ENCODE results near the gene SNRPD1. TPM values are rescaled to one million over a fixed set of nuclear protein-coding genes. Genes with fewer than 3 reads are reported as not detected.

Gene SNRPD1
- polyA plus RNA-seq, 1 experiment = 5.8 TPM

DNA sequence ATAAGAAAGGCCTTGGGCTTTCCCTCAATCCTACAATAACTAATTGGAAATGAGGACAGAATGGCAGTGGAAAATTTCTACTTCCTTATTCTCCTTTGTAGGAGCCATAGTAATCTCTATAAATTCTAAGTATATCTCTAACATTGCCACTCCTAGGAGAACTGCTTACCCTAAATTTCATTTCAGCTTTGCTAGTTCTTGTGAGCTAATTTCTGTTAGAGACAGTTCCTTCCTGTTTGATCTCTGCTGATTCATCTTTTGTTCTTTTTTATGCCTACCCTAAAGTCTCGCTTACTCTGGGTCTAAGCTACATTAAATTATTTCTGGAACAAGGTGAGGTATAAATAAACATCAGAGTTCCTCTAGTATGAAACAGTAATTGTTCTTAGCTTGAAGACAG is 66.7 kb downstream of the SNRPD1 start:
- ChIA-PET CTCF (interaction anchor here (1.4 kb wide), 1 partner anchor 78 kb away, joined by 4 read pairs; the partner anchor contains the start of gene ESCO1), POLR2A (no interaction called here)
- DNase-seq (ENCODE audit: low read depth) = no peak
- Histone ChIP-seq H3K36me3 (ENCODE audit: control insufficient read depth, insufficient read depth, low read length) (no peaks in the 10 kb centered on the region), H3K27me3 (ENCODE audit: control insufficient read depth, insufficient read depth, low read length) (no peaks in the 10 kb centered on the region), H3K4me3 (ENCODE audit: low read depth, low read length) (no peak overlapping the region)
- no peak for TF ChIP-seq CTCF (IDR thresholded peaks at IDR 0.05; ENCODE audit: insufficient read depth, low read depth, low read length)

GRCh38 chr18:21680161-21680560 is 68.0 kb downstream of the SNRPD1 start:
- ChIA-PET POLR2A (interaction anchor here (0.5 kb wide), 1 partner anchor 64 kb away, joined by 8 read pairs; no protein-coding TSS in a partner anchor), CTCF (no interaction called here)
- no peak for DNase-seq (ENCODE audit: low read depth)
- Histone ChIP-seq H3K36me3 (ENCODE audit: control insufficient read depth, insufficient read depth, low read length) (no peaks in the 10 kb centered on the region), H3K4me3 (ENCODE audit: low read depth, low read length) (no peak overlapping the region), H3K27me3 (ENCODE audit: control insufficient read depth, insufficient read depth, low read length) (no peaks in the 10 kb centered on the region)
- TF ChIP-seq CTCF (IDR thresholded peaks at IDR 0.05; ENCODE audit: insufficient read depth, low read depth, low read length) = no peak

DNA sequence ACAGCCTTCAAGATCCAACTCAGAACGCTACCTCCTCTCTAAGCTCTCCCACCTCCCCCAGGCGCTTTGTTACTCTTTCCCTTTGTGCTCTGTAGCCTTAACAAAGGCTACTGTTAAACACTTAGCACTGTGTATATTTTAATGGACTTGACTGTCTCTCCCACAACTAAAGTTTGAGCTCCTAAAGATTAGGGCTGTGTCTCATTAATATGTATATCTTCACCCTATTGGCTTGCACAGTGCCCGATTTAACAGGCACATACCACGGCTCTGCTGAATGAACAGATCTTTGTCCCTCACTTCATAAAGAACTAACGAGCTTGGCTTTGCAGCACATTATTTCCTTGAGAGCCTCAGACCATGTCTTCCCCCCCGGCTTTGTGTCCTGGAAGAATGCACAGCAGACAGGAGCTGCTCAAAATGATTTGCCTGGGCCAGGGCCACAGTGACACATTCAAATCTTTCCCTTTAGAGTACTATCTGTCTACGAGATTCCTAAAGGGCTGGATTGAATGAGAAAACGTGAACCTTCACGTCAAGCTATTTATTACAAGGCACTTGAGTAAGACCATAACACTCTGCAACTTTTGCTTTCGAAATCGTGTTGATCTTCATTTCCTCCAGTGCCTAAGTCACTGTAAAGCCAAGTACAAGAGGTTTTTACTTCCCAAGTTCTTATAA is 70.4 kb downstream of the SNRPD1 start:
- POLR2A ChIA-PET = no interaction called here
- Histone ChIP-seq H3K27me3 (ENCODE audit: control insufficient read depth, insufficient read depth, low read length) (no peaks in the 10 kb centered on the region), H3K36me3 (ENCODE audit: control insufficient read depth, insufficient read depth, low read length) (no peaks in the 10 kb centered on the region), H3K4me3 (ENCODE audit: low read depth, low read length) (peak overlapping the region; percentile 42)
- CTCF ChIA-PET = interaction anchor here (1.0 to 1.4 kb wide), 5 partner anchors 9 to 71 kb away, joined by 3 read pairs; partner anchors contain the start of gene SNRPD1
- peak; percentile 45 for DNase-seq (ENCODE audit: low read depth)
- TF ChIP-seq CTCF (IDR thresholded peaks at IDR 0.05; ENCODE audit: insufficient read depth, low read depth, low read length) = no peak

Small RNA genes within 50 kb of the gene (small RNA-seq; reads per million reads assigned to genes)
- not detected for gene MIR320C1 (ENCODE audit: insufficient read length, low read depth, low replicate concordance)

Other genes with a start within 250 kb of the SNRPD1 start
- gene ESCO1, start 11.6 kb upstream of the SNRPD1 start, polyA plus RNA-seq (2011; rRNA removed) = 2.0 and 5.0 TPM in 2 replicates
- gene ABHD3, start 92.5 kb downstream of the SNRPD1 start, polyA plus RNA-seq (2011; rRNA removed) = 2.8 and 3.3 TPM in 2 replicates
- 10.0 and 18.7 TPM in 2 replicates for gene MIB1, start 128.5 kb downstream of the SNRPD1 start, polyA plus RNA-seq (2011; rRNA removed)